GM23338 (cell line): Measurements from ENCODE around the gene SIGMAR1. TPM values are rescaled to one million over a fixed set of nuclear protein-coding genes. Genes with fewer than 3 reads are reported as not detected.
A peak's percentile ranks its signal among the peaks of the same experiment; 100 is the strongest.

ENCODE experiments used
- ATAC-seq: fragments of 200-7000 bp; cut with Tn5 transposase; 3 replicates; pipeline ENCODE4 v1.9.1; 2020
- DNase-seq: peaks from one replicate; pipeline ENCODE4 v3.0.0-alpha.2; 2015; ENCODE audit warnings: low spot score
- H2AFZ ChIP-seq: fragments of 200-600 bp; sonication (generic); 2 replicates; pipeline ENCODE4 v1.8.0; 2016; ENCODE audit warnings: antibody characterized with exemption, mild to moderate bottlenecking, moderate library complexity
- H3F3A ChIP-seq: fragments of 200-600 bp; sonication (generic); replicated peaks from 2 replicates; pipeline ENCODE4 v1.8.0; 2017; ENCODE audit warnings: antibody characterized with exemption, mixed run types, low read depth
- H3K27ac ChIP-seq: fragments of 200-600 bp; sonication (generic); 2 replicates; pipeline ENCODE4 v1.6.1; 2016; ENCODE audit warnings: low read depth
- H3K27me3 ChIP-seq: fragments of 200-600 bp; sonication (generic); 2 replicates; pipeline ENCODE4 v1.8.0; 2016; ENCODE audit warnings: mild to moderate bottlenecking, mixed run types, moderate library complexity; ENCODE audit not compliant: insufficient read depth
- H3K36me3 ChIP-seq: fragments of 200-600 bp; sonication (generic); 2 replicates; pipeline ENCODE4 v1.8.0; 2016; ENCODE audit warnings: mild to moderate bottlenecking; ENCODE audit not compliant: insufficient read depth
- H3K4me1 ChIP-seq: fragments of 200-600 bp; sonication (generic); 2 replicates; pipeline ENCODE4 v1.8.0; 2016; ENCODE audit warnings: mild to moderate bottlenecking, moderate library complexity; ENCODE audit not compliant: insufficient read depth
- H3K4me2 ChIP-seq: fragments of 200-600 bp; sonication (generic); 2 replicates; pipeline ENCODE4 v1.7.1; 2017; ENCODE audit warnings: mixed run types
- H3K4me3 ChIP-seq: fragments of 200-600 bp; sonication (generic); 2 replicates; pipeline ENCODE4 v1.6.1; 2016; ENCODE audit warnings: mixed run types
- H3K79me2 ChIP-seq: fragments of 200-600 bp; sonication (generic); replicated peaks from 2 replicates; pipeline ENCODE4 v1.8.0; 2017; ENCODE audit warnings: mild to moderate bottlenecking; ENCODE audit not compliant: insufficient read depth
- H3K9me2 ChIP-seq: fragments of 200-600 bp; sonication (generic); 2 replicates; pipeline ENCODE4 v1.8.0; 2017; ENCODE audit not compliant: insufficient read depth
- H4K20me1 ChIP-seq: fragments of 200-600 bp; sonication (generic); replicated peaks from 2 replicates; pipeline ENCODE4 v1.8.0; 2017; ENCODE audit warnings: mild to moderate bottlenecking; ENCODE audit not compliant: insufficient read depth
- H3K27ac Mint-ChIP-seq: 2 replicates; pipeline ENCODE4 v1.8.0; 2020; ENCODE audit warnings: inconsistent platforms, mild to moderate bottlenecking, moderate library complexity, mixed read lengths
- H3K27me3 Mint-ChIP-seq: 3 replicates; pipeline ENCODE4 v1.8.0; 2022; ENCODE audit warnings: low read depth, mild to moderate bottlenecking, moderate library complexity, mixed read lengths, inconsistent platforms; ENCODE audit not compliant: insufficient read depth, poor library complexity
- H3K36me3 Mint-ChIP-seq: 3 replicates; pipeline ENCODE4 v1.8.0; 2021; ENCODE audit warnings: low read depth, mild to moderate bottlenecking, inconsistent platforms, moderate library complexity, mixed read lengths
- H3K4me1 Mint-ChIP-seq: 3 replicates; pipeline ENCODE4 v1.8.0; 2020; ENCODE audit warnings: mild to moderate bottlenecking, inconsistent platforms, mixed read lengths
- H3K4me3 Mint-ChIP-seq: 3 replicates; pipeline ENCODE4 v1.8.0; 2021; ENCODE audit warnings: moderate library complexity, mild to moderate bottlenecking, inconsistent platforms, mixed read lengths
- H3K9me3 Mint-ChIP-seq: 3 replicates; pipeline ENCODE4 v1.8.0; 2020; ENCODE audit warnings: moderate library complexity, mild to moderate bottlenecking, inconsistent platforms, mixed read lengths
- polyA plus RNA-seq: library from polyadenylated mRNA; unstranded; fragments of >200 nt; fragmentation: Nextera tagmentation; extraction: Ambion mirVana; gene quantifications from 2 replicates; pipeline ENCODE4 v1.2.1, GENCODE V29; 2016
- total RNA-seq: library from RNA; depleted of rRNA; stranded (reverse); fragments of >200 nt; shearing (Covaris generic); gene quantifications from 2 replicates; pipeline ENCODE4 v1.2.3, GENCODE V29; 2014
- TF ChIP-seq, protein P1 (sequence below): fragments of 250-450 bp; sonication (Bioruptor Pico); IDR thresholded peaks from 2 replicates; pipeline ENCODE4 v1.5.0; 2020; ENCODE audit warnings: mild to moderate bottlenecking, moderate library complexity
- TF ChIP-seq, protein P2 (sequence below), 2 experiments: fragments of 200-600 bp in 1 of 2; sonication (generic) in 1 of 2; conservative IDR thresholded peaks; 2 replicates each; pipeline versions ENCODE4 v1.5.1 to v1.6.1; 2016 to 2017; ENCODE audit warnings: antibody characterized with exemption in 2 of 2, low read depth in 2 of 2, mild to moderate bottlenecking in 2 of 2, moderate library complexity in 1 of 2

The SIGMAR1 gene
- total and polyA plus RNA-seq, 2 experiments from 2014 or later = 82.3 to 167 TPM

DNA sequence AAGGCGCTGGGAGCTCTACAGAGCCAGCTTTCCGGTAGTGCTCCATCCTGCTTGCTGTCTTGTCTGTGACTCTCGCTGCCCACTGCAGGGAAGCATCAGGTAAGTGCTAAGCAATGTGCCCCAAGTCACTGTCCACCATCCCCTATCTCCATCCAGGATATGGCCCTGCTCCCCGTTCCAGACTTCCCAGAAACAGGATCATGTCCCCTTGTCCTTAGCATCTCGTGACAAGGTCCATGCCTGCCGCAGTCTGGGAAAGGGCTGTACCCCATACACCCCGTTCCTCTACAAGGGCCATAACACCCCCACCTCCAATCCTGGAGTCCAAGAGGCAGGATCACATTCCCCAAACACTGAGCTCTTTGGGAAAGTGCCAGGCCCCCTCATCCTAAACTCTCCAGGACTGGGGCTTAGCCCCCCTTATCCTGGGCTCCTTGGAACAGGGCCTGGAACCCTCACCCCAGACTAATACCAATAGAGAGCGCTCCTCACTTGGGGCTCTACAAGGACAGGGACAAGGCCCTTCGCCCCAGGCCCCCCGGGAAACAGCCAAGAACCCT lies 26.3 kb downstream of the SIGMAR1 start:
- no peaks in the 10 kb centered on the region for H3K9me2 ChIP-seq
- H3K27me3 ChIP-seq = peaks cover 5% of the 10 kb centered on the region
- H3K27me3 Mint-ChIP-seq = peaks cover 19% of the 10 kb centered on the region
- DNase-seq (no peak), ATAC-seq (peak; percentile 17)
- H2AFZ ChIP-seq = peak overlapping the region; percentile 95
- H3K4me1 ChIP-seq = peaks cover 7% of the 10 kb centered on the region; the same call in 1 of the 2 replicates
- H3K9me3 Mint-ChIP-seq = no peaks in the 10 kb centered on the region
- peak overlapping the region; percentile 94 for H3K27ac Mint-ChIP-seq
- TF ChIP-seq, protein P1, sequence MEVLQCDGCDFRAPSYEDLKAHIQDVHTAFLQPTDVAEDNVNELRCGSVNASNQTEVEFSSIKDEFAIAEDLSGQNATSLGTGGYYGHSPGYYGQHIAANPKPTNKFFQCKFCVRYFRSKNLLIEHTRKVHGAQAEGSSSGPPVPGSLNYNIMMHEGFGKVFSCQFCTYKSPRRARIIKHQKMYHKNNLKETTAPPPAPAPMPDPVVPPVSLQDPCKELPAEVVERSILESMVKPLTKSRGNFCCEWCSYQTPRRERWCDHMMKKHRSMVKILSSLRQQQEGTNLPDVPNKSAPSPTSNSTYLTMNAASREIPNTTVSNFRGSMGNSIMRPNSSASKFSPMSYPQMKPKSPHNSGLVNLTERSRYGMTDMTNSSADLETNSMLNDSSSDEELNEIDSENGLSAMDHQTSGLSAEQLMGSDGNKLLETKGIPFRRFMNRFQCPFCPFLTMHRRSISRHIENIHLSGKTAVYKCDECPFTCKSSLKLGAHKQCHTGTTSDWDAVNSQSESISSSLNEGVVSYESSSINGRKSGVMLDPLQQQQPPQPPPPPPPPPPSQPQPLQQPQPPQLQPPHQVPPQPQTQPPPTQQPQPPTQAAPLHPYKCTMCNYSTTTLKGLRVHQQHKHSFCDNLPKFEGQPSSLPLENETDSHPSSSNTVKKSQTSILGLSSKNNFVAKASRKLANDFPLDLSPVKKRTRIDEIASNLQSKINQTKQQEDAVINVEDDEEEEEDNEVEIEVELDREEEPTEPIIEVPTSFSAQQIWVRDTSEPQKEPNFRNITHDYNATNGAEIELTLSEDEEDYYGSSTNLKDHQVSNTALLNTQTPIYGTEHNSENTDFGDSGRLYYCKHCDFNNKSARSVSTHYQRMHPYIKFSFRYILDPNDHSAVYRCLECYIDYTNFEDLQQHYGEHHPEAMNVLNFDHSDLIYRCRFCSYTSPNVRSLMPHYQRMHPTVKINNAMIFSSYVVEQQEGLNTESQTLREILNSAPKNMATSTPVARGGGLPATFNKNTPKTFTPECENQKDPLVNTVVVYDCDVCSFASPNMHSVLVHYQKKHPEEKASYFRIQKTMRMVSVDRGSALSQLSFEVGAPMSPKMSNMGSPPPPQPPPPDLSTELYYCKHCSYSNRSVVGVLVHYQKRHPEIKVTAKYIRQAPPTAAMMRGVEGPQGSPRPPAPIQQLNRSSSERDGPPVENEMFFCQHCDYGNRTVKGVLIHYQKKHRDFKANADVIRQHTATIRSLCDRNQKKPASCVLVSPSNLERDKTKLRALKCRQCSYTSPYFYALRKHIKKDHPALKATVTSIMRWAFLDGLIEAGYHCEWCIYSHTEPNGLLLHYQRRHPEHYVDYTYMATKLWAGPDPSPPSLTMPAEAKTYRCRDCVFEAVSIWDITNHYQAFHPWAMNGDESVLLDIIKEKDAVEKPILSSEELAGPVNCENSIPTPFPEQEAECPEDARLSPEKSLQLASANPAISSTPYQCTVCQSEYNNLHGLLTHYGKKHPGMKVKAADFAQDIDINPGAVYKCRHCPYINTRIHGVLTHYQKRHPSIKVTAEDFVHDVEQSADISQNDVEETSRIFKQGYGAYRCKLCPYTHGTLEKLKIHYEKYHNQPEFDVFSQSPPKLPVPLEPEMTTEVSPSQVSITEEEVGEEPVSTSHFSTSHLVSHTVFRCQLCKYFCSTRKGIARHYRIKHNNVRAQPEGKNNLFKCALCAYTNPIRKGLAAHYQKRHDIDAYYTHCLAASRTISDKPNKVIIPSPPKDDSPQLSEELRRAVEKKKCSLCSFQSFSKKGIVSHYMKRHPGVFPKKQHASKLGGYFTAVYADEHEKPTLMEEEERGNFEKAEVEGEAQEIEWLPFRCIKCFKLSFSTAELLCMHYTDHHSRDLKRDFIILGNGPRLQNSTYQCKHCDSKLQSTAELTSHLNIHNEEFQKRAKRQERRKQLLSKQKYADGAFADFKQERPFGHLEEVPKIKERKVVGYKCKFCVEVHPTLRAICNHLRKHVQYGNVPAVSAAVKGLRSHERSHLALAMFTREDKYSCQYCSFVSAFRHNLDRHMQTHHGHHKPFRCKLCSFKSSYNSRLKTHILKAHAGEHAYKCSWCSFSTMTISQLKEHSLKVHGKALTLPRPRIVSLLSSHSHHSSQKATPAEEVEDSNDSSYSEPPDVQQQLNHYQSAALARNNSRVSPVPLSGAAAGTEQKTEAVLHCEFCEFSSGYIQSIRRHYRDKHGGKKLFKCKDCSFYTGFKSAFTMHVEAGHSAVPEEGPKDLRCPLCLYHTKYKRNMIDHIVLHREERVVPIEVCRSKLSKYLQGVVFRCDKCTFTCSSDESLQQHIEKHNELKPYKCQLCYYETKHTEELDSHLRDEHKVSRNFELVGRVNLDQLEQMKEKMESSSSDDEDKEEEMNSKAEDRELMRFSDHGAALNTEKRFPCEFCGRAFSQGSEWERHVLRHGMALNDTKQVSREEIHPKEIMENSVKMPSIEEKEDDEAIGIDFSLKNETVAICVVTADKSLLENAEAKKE (CRISPR knock-in tag) = no peak
- TF ChIP-seq, protein P2, sequence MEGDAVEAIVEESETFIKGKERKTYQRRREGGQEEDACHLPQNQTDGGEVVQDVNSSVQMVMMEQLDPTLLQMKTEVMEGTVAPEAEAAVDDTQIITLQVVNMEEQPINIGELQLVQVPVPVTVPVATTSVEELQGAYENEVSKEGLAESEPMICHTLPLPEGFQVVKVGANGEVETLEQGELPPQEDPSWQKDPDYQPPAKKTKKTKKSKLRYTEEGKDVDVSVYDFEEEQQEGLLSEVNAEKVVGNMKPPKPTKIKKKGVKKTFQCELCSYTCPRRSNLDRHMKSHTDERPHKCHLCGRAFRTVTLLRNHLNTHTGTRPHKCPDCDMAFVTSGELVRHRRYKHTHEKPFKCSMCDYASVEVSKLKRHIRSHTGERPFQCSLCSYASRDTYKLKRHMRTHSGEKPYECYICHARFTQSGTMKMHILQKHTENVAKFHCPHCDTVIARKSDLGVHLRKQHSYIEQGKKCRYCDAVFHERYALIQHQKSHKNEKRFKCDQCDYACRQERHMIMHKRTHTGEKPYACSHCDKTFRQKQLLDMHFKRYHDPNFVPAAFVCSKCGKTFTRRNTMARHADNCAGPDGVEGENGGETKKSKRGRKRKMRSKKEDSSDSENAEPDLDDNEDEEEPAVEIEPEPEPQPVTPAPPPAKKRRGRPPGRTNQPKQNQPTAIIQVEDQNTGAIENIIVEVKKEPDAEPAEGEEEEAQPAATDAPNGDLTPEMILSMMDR (conservative IDR thresholded peaks at IDR 0.05; ENCODE audit: low read depth in 2 of 2) = peak in 1 of 2 experiments; percentile 21; a peak in 1 of 4 replicates
- peak overlapping the region; percentile 86 for H3K4me3 ChIP-seq
- no peak overlapping the region for H3K27ac ChIP-seq
- no peaks in the 10 kb centered on the region for H3K36me3 Mint-ChIP-seq
- H3K4me1 Mint-ChIP-seq = peaks cover 11% of the 10 kb centered on the region
- no peaks in the 10 kb centered on the region for H3K36me3 ChIP-seq
- peak overlapping the region; percentile 93 for H3K4me3 Mint-ChIP-seq
- no peaks in the 10 kb centered on the region for H4K20me1 ChIP-seq
- H3K4me2 ChIP-seq = peak overlapping the region; percentile 94
- H3F3A ChIP-seq = 0 out of 2 replicates have a peak, but pooled peaks cover 3% of the 10 kb centered on the region
- H3K79me2 ChIP-seq = no peaks in the 10 kb centered on the region
